Activated CD8-positive, alpha-beta T cell treated with anti-CD3 and anti-CD28 coated beads for 36 hours (primary cell): ENCODE measurements around the gene MSL3. TPM values are rescaled to one million over a fixed set of nuclear protein-coding genes. Genes with fewer than 3 reads are reported as not detected.

Experiments used
- ATAC-seq: fragments of 200-7000 bp; cut with Tn5 transposase; one replicate; pipeline ENCODE4 v1.10.0; 2021; ENCODE audit warnings: mild to moderate bottlenecking, moderate library complexity
- CTCF ChIA-PET: fragments of 350-600 bp; sonication (Branson Sonifier 250); formaldehyde crosslinking; loops from one replicate; lab custom pipeline; 2021; ENCODE audit warnings: antibody characterized with exemption; lab: Charles Lee
- POLR2A ChIA-PET: fragments of 350-600 bp; sonication (Branson Sonifier 250); formaldehyde crosslinking; loops from one replicate; lab custom pipeline; 2021; ENCODE audit warnings: antibody characterized with exemption; lab: Charles Lee
- DNase-seq: peaks from one replicate; pipeline ENCODE4 v3.0.0-alpha.2; 2020
- H3K27ac Mint-ChIP-seq: one replicate; pipeline ENCODE4 v1.8.0; 2021; ENCODE audit warnings: mild to moderate bottlenecking, mixed read lengths
- H3K27me3 Mint-ChIP-seq: one replicate; pipeline ENCODE4 v1.8.0; 2021; ENCODE audit warnings: mixed read lengths
- H3K36me3 Mint-ChIP-seq: one replicate; pipeline ENCODE4 v1.8.0; 2021; ENCODE audit warnings: low read depth, mixed read lengths
- H3K4me1 Mint-ChIP-seq: one replicate; pipeline ENCODE4 v1.8.0; 2021; ENCODE audit warnings: low read depth, mixed read lengths
- H3K4me3 Mint-ChIP-seq: one replicate; pipeline ENCODE4 v1.8.0; 2021; ENCODE audit warnings: mild to moderate bottlenecking, moderate library complexity, mixed read lengths
- H3K9me3 Mint-ChIP-seq: one replicate; pipeline ENCODE4 v1.8.0; 2021; ENCODE audit warnings: mixed read lengths
- CTCF ChIP-seq: fragments of 200-600 bp; IDR thresholded peaks from one replicate; pipeline ENCODE4 v1.8.0; 2022; ENCODE audit warnings: antibody characterized with exemption, mild to moderate bottlenecking
- intact Hi-C: fragments of 100-400 bp; cut with micrococcal nuclease; formaldehyde crosslinking; loops from one replicate; pipeline ENCODE4 v1.10.0; 2022
- total RNA-seq, 2 experiments: library from RNA; stranded (reverse); gene quantifications; one replicate each; pipeline ENCODE4 v1.2.3, GENCODE V29; 2021

Gene MSL3
- total RNA-seq, 2 experiments from 2014 or later, result 39.3 to 40.7 TPM

- TF ChIP-seq CTCF, result no peak
- Mint-ChIP-seq H3K4me3 (no peak overlapping the region), H3K9me3 (no peaks in the 10 kb centered on the region), H3K27me3 (peaks cover 2% of the 10 kb centered on the region), H3K36me3 (peaks cover 1% of the 10 kb centered on the region), H3K27ac (no peak overlapping the region), H3K4me1 (peaks cover 10% of the 10 kb centered on the region)
- intact Hi-C loops, result no loop called here
- POLR2A ChIA-PET, result interaction anchor here (0.9 kb wide), 1 partner anchor 200 kb away, joined by 3 read pairs; no protein-coding TSS in a partner anchor
- DNase-seq (no peak), ATAC-seq (no peak)
- CTCF ChIA-PET, result interaction anchor here (0.9 kb wide), 1 partner anchor 32 kb away, joined by 4 read pairs; no protein-coding TSS in a partner anchor
These were observed 2.9 kb upstream of the MSL3 start for GRCh38 chrX:11754958-11755645.

- DNase-seq (no peak), ATAC-seq (no peak)
- H3K36me3 Mint-ChIP-seq, result peaks cover 4% of the 10 kb centered on the region
- no peak for TF ChIP-seq CTCF
- no peaks in the 10 kb centered on the region for H3K9me3 Mint-ChIP-seq
- peaks cover 10% of the 10 kb centered on the region for H3K4me1 Mint-ChIP-seq
- intact Hi-C loops, result no loop called here
- no peak overlapping the region for H3K27ac Mint-ChIP-seq
- CTCF ChIA-PET, result interaction anchor here (0.9 kb wide), 1 partner anchor 32 kb away, joined by 4 read pairs; no protein-coding TSS in a partner anchor
- POLR2A ChIA-PET, result interaction anchor here (0.9 kb wide), 1 partner anchor 200 kb away, joined by 3 read pairs; no protein-coding TSS in a partner anchor
- no peak overlapping the region for H3K4me3 Mint-ChIP-seq
- no peaks in the 10 kb centered on the region for H3K27me3 Mint-ChIP-seq
These were observed 2.3 kb upstream of the MSL3 start for GRCh38 chrX:11755724-11756123.

- CTCF ChIA-PET, result interaction anchor here (0.8 to 1.6 kb wide), 2 partner anchors 10 to 14 kb away, joined by 4 to 6 read pairs; no protein-coding TSS in a partner anchor
- Mint-ChIP-seq H3K4me3 (peak overlapping the region; percentile 62), H3K27me3 (no peaks in the 10 kb centered on the region), H3K9me3 (no peaks in the 10 kb centered on the region), H3K27ac (no peak overlapping the region), H3K36me3 (peaks cover 10% of the 10 kb centered on the region), H3K4me1 (peaks cover 10% of the 10 kb centered on the region)
- no peak for DNase-seq
- POLR2A ChIA-PET, result interaction anchor here (1.0 to 1.8 kb wide), 2 partner anchors 10 kb away, joined by 3 to 4 read pairs; no protein-coding TSS in a partner anchor
- ATAC-seq, result no peak
- no peak for TF ChIP-seq CTCF
- intact Hi-C loops, result no loop called here
These were observed 1.4 kb upstream of the MSL3 start for GRCh38 chrX:11756354-11757318.

GRCh38 chrX:11757397-11757718 is 679 bp upstream of the MSL3 start:
- intact Hi-C loops, result no loop called here
- peaks cover 16% of the 10 kb centered on the region for H3K4me1 Mint-ChIP-seq
- ChIA-PET CTCF (interaction anchor here (0.8 to 1.6 kb wide), 4 partner anchors 9 to 14 kb away, joined by 3 to 6 read pairs (median 4); no protein-coding TSS in a partner anchor), POLR2A (interaction anchor here (1.0 to 1.8 kb wide), 2 partner anchors 10 to 11 kb away, joined by 3 to 4 read pairs; no protein-coding TSS in a partner anchor)
- no peaks in the 10 kb centered on the region for H3K9me3 Mint-ChIP-seq
- no peaks in the 10 kb centered on the region for H3K27me3 Mint-ChIP-seq
- peaks cover 17% of the 10 kb centered on the region for H3K36me3 Mint-ChIP-seq
- H3K4me3 Mint-ChIP-seq, result peak overlapping the region; percentile 62
- H3K27ac Mint-ChIP-seq, result peak overlapping the region; percentile 52
- no peak for DNase-seq
- no peak for ATAC-seq
- no peak for TF ChIP-seq CTCF
